ENCODE results near the gene PDIA5. TPM values are rescaled to one million over a fixed set of nuclear protein-coding genes. Genes with fewer than 3 reads are reported as not detected.

Gene PDIA5
- total RNA-seq, 4 donors from 2014 or later: 5.3 to 9.2 (median 7.2) TPM

GRCh38 chr3:123048480-123049237 is 18.2 kb upstream of the PDIA5 start:
- no peak for DNase-seq (ENCODE audit: low spot score in 2 of 2)
- Histone ChIP-seq H3K27ac (no peak overlapping the region), H3K27me3 (peaks cover 3% of the 10 kb centered on the region), H3K9me3 (no peaks in the 10 kb centered on the region), H3K4me1 (no peaks in the 10 kb centered on the region), H3K4me3 (no peak overlapping the region), H3K36me3 (no peaks in the 10 kb centered on the region)
- TF ChIP-seq CTCF (IDR thresholded peaks at IDR 0.05) (no peak), POLR2A (IDR thresholded peaks at IDR 0.05) (no peak)
- WGBS: 74% methylated on average over 13 of the region's 13 CpGs

GRCh38 chr3:123050666-123051065 is 16.2 kb upstream of the PDIA5 start:
- 95% methylated on average over 2 of the region's 2 CpGs for WGBS

GRCh38 chr3:123053107-123053506 is 13.7 kb upstream of the PDIA5 start:
- 55% methylated on average over 2 of the region's 2 CpGs for WGBS

More at GRCh38 chr3:123050666-123051065, 16.2 kb upstream of the PDIA5 start:
- Histone ChIP-seq H3K27me3 (no peaks in the 10 kb centered on the region), H3K27ac (no peak overlapping the region), H3K36me3 (no peaks in the 10 kb centered on the region), H3K4me1 (no peaks in the 10 kb centered on the region), H3K9me3 (no peaks in the 10 kb centered on the region), H3K4me3 (no peak overlapping the region)
- TF ChIP-seq EP300 (IDR thresholded peaks at IDR 0.05) (no peak), POLR2AphosphoS5 (IDR thresholded peaks at IDR 0.05) (no peak), CTCF (IDR thresholded peaks at IDR 0.05) (no peak), POLR2A (IDR thresholded peaks at IDR 0.05) (no peak)
- no peak for DNase-seq (ENCODE audit: low spot score in 2 of 2)

GRCh38 chr3:123054109-123054778 is 12.6 kb upstream of the PDIA5 start:
- TF ChIP-seq CTCF (IDR thresholded peaks at IDR 0.05) (no peak), EP300 (IDR thresholded peaks at IDR 0.05) (no peak), POLR2AphosphoS5 (IDR thresholded peaks at IDR 0.05) (no peak), POLR2A (IDR thresholded peaks at IDR 0.05) (no peak)

More at GRCh38 chr3:123053107-123053506, 13.7 kb upstream of the PDIA5 start:
- no peaks in the 10 kb centered on the region for H3K4me1 ChIP-seq
- no peak overlapping the region for H3K4me3 ChIP-seq
- no peaks in the 10 kb centered on the region for H3K9me3 ChIP-seq
- DNase-seq (ENCODE audit: low spot score in 2 of 2): no peak
- no peaks in the 10 kb centered on the region for H3K36me3 ChIP-seq
- no peak overlapping the region for H3K27ac ChIP-seq
- no peaks in the 10 kb centered on the region for H3K27me3 ChIP-seq
- no peak for TF ChIP-seq POLR2A (IDR thresholded peaks at IDR 0.05)
- TF ChIP-seq POLR2AphosphoS5 (IDR thresholded peaks at IDR 0.05): no peak
- no peak for TF ChIP-seq CTCF (IDR thresholded peaks at IDR 0.05)
- no peak for TF ChIP-seq EP300 (IDR thresholded peaks at IDR 0.05)

GRCh38 chr3:123054931-123055330 is 11.9 kb upstream of the PDIA5 start:
- no peak overlapping the region for H3K27ac ChIP-seq
- no peaks in the 10 kb centered on the region for H3K27me3 ChIP-seq
- H3K36me3 ChIP-seq: no peaks in the 10 kb centered on the region
- H3K4me1 ChIP-seq: no peaks in the 10 kb centered on the region
- no peak overlapping the region for H3K4me3 ChIP-seq
- H3K9me3 ChIP-seq: no peaks in the 10 kb centered on the region
- WGBS: 78% methylated on average over 4 of the region's 4 CpGs
- TF ChIP-seq POLR2AphosphoS5 (IDR thresholded peaks at IDR 0.05) (no peak), POLR2A (IDR thresholded peaks at IDR 0.05) (no peak), EP300 (IDR thresholded peaks at IDR 0.05) (no peak), CTCF (IDR thresholded peaks at IDR 0.05) (no peak)
- no peak for DNase-seq (ENCODE audit: low spot score in 2 of 2)

More at GRCh38 chr3:123054109-123054778, 12.6 kb upstream of the PDIA5 start:
- Histone ChIP-seq H3K4me1 (no peaks in the 10 kb centered on the region), H3K27ac (no peak overlapping the region), H3K4me3 (no peak overlapping the region), H3K9me3 (no peaks in the 10 kb centered on the region), H3K36me3 (no peaks in the 10 kb centered on the region), H3K27me3 (no peaks in the 10 kb centered on the region)
- 46% methylated on average over 5 of the region's 5 CpGs for WGBS
- DNase-seq (ENCODE audit: low spot score in 2 of 2): no peak
